Pons (tissue), 1 donor: ENCODE data around the gene MT1G.
A peak's percentile ranks its signal among the peaks of the same experiment; 100 is the strongest.
"Not testable (repeated sequence)": the region's sequence is repeated elsewhere in the genome, so short reads cannot be mapped to it uniquely, and the experiment has no call there.

Experiments used
- DNase-seq: peaks from one replicate; pipeline ENCODE4 v3.0.0-alpha.2; 2016; ENCODE audit warnings: low spot score

The MT1G gene

DNA sequence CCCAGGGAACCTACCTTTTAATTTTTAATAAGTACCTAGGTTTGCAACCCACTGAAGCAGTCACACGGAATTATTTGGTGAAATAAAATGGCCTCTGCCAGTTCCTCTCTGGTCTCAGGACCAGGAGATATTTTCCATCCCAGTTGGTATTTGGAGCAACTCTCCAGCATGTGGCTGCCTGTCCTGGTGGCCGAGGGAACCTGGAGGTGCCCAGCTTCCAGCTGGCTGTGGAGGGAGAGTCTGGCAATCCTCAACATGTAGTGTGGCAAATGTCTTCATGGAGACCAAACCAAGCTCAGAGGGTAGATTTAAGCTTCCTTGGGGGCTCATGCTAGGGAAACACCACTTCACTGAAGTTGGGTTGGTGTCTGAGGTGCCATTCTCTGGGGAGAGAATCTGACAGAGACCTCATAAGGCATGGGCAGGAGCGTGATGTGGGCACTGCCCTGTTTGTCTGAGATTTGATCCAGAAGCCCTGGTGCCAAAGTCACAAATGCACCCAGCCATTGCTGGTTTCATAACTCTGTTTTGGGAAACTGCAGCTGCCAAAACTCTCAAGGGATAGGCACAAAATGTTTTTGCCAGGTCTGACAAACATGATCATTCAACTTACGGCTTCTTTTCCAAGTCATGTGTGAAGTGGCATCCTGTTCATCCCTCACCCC, 17.2 kb upstream of the MT1G start:
- no peak for DNase-seq

- no peak for DNase-seq
These were observed 16.5 kb upstream of the MT1G start for GRCh38 chr16:56684256-56684925.

GRCh38 chr16:56683424-56684172, 15.7 kb upstream of the MT1G start:
- DNase-seq = no peak

DNA sequence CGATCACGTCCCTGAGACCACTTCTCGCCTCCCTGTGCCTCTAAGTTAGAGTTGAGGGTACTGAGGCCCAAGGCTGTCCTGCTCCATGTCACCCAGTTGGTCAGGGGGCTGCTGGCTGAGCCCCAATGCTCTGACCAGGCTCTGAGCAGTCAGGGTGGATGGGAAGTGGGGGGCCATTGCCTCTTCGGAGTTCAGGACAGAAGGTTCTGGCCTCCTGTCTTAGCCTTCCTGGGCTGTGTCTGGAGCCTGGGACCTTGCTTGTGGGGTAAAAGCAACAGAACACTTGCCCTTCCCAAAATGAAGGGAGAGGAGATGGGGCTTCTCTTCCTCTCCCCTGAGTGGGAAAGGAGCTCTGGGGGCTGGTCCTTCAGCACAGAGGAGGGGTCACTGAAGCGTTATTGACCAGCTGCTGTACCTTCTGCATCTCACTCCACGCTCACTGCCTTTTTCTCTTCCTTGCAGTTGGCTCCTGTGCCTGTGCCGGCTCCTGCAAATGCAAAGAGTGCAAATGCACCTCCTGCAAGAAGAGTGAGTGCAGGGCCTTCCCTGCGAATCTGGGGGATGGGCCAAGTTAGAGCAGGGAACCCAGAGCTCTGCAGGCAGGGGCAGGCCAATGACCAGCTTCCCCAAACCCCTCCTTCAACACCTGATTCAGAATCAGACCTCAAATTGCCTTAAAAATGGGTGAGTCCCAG, 15.0 kb upstream of the MT1G start:
- DNase-seq = no peak

GRCh38 chr16:56681939-56682702, 14.3 kb upstream of the MT1G start, which contains the start of gene MT1X:
Gene MT1X (plus strand): TSS chr16:56682470. CDS start chr16:56682541, 71 bp downstream.
- peak; percentile 73 for DNase-seq

DNA sequence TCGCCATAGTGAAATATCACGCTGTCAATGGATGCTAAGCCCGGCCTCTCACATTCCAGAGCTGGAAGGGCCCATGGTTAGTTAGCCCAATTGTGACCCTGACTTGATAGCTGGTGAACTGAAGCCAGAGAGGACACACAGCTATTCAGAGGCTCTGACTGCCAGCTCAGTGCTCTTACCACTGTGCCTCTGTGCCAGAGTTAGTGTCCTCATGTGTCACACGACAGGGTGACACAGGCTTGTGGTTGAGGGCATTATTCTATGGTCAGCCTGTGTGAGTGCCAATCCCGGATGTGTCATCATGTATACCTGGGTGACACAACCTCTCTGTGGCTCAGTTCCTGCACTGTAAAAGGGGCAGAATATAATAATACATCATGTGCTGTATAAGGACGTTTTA, 12.0 kb upstream of the MT1G start:
- DNase-seq = no peak

- DNase-seq = no peak
These were observed 11.3 kb upstream of the MT1G start for GRCh38 chr16:56679078-56679730.

DNA sequence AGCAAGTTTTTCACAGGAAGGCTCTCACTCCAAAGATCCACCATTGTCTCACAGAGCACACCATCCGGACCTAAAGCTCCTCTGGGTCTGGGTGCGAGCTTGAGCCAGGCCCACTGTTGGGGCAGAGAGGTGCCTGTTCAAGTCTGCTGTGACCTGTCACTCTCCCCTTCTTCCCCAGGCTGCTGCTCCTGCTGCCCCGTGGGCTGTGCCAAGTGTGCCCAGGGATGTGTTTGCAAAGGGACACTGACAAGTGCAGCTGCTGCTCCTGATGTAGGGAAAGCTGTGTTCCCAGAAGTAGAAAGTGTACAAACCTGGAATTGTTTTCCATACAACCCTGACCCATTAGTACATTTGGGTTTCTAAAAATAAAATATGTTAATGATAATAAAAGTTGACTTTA, 9.6 kb upstream of the MT1G start:
- DNase-seq = no peak

- DNase-seq = no peak
These were observed 7.9 kb upstream of the MT1G start for GRCh38 chr16:56675685-56676210.

DNA sequence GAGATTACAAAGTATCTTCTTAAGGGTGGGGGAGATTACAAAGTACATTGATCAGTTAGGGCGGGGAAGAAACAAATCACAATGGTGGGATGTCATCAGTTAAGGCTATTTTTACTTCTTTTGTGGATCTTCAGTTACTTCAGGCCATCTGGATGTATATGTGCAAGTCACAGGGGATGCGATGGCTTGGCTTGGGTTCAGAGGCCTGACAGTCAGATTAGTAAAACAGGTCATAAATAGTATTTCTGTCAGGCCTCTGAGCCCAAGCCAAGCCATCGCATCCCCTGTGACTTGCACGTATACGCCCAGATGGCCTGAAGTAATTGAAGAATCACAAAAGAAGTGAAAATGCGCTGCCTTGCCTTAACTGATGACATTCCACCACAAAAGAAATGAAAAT, 6.7 kb upstream of the MT1G start:
- not testable (repeated sequence) for DNase-seq

DNA sequence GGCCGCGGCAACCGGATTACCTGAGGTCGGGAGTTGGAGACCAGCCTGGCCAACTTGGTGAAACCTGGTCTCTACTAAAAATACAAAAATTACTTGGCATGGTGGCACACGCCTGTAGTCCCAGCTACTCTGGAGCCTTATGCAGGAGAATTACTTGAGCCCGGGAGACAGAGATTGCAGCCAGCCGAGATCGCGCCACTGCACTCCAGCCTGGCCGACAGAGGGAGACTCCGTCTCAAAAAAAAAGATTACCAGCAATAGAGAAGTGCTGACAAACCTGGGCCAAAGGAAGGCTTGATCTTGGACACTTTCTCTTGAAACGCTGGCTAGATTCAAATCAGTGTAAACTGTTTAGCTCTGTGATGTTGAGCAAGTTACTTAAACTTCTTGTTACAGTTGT, 6.1 kb upstream of the MT1G start:
- no peak for DNase-seq

DNA sequence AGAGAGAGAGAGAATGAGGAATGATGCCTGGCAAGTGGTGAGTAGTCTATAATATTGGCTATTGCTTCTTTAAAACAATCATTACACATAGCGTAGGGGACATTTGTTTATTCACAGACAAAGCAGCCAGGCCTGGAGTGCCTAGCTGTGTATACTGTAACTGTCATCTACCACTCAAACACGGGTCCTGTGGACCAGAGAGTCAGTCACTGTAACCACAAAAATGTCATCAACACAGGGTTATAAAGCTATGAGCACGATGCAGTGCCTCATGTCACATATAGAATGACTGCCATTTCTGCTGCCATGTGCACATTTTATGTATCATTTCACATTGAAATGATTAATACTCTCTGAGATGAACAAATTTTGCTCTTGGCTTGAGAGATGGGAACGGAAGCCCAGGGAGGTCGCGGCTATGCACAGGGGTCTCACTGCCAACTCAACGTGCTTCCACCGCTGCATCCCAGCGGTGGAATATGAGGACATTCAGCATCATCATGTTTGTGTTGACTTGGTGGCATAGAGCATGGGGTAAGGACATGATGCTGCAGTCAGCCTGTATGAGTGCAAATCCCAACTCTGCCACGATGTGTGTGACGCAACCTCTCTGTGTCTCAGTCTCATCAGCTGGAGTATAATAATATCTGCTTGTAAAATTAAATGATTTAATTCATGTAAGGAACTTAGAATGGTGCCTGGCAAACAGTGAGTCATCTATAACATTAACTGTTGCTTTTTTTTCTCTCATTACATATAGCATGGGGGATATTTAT, 5.1 kb upstream of the MT1G start:
- DNase-seq = no peak

DNA sequence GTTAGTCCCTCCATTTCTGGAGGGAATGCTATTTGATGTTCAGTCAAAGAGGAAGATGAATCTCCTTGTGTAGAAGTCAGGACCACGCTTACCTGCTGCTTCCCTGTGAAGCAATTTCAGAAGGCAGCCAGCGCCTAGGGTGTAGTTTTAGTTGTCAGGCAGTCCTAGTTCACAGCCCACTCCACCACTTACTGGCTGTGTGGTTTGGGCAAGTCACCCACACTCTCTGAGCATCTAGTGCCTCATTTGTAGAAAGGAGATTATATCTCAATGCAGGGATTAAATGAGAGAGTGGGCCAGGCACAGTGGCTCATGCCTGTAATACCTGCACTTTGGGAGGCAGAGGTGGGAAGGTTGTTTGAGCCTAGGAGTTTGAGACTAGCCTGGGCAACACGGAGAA, 4.3 kb upstream of the MT1G start:
- DNase-seq = not testable (repeated sequence)

DNA sequence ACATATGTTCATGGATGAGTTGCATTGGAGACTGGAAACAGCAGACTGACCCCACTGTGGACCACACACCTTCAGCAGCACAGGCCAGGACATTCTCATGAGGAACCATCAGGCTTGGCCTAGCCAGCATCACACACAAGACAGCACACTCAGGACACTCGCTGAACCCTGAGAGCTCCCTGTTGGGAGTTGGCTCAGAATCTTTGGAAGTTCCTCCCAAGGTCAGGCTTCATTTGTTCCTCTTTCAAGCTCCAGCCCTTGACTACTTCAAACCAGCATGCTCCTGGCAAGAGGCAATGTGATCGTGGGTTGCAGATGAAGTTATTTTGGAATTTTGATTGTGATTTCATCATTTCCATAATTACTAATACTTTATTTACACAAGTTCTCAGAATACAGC, 3.8 kb upstream of the MT1G start:
- DNase-seq = not testable (repeated sequence)

DNA sequence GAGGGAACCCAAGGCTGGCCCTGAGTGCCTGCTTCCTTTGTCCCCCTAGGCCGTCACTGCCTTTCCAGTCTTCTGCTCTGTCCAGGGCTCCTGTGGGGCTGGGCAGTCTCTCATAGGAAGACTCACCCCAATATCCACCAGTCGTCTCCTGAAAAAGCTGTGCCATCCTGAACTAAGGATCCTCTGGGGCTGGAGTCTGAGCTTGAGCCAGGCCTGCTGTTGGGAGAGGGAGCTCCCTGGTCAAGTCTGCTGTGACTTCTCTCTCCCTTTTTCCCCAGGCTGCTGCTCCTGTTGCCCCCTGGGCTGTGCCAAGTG, 2.7 kb upstream of the MT1G start:
- DNase-seq = no peak

DNA sequence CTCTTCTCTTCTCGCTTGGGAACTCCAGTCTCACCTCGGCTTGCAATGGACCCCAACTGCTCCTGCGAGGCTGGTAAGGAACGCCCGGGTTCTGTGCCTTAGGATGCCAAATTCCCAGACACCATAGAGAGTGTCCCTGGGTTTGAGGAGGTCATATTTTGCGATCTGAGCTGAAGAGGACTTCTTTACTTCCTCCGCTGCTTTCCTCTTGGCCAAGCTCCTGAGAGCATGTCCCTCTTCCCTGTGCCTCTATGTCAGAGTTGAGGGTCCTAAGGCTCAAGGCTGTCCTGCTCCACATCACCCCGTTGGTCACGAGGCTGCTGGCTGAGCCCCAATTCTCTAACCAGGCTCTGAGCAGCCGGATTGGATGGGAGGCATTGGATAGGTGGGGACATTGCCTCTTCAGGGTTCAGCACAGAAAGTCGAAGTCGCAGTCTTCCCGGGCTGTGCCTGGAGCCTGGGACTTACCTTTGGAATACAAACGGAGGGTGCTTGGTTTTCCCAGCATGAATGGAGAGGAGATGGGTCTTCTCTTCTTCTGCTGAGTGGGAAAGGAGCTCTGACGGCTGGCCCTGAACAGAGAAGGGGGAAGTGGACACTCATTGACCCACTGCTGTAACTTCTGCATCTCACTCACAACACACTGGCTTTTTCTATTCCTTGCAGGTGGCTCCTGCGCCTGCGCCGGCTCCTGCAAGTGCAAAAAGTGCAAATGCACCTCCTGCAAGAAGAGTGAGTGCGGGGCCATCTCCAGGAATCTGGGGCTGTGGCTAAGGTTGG, 2.2 kb upstream of the MT1G start:
- DNase-seq = no peak

GRCh38 chr16:56669005-56669839, 1.4 kb upstream of the MT1G start, which contains the start of gene MT1H:
Gene MT1H (plus strand): TSS chr16:56669814. CDS start chr16:56669885, 71 bp downstream.
- no peak for DNase-seq
